Caco-2 (cell line): Measurements from ENCODE around the gene ADGRL3. TPM values are rescaled to one million over a fixed set of nuclear protein-coding genes. Genes with fewer than 3 reads are reported as not detected.

Source experiments
- BruUV-seq: library from RNA; stranded (reverse); fragments of 400-500 nt; replicated peaks from 2 replicates; lab custom pipeline; 2021; lab: Mats Ljungman, UMichigan
- CTCF ChIA-PET: fragments of 300-600 bp; sonication (Branson Sonifier 250); formaldehyde crosslinking; loops from one replicate; lab custom pipeline; 2022; ENCODE audit warnings: antibody characterized with exemption; lab: Charles Lee
- POLR2A ChIA-PET: fragments of 300-600 bp; sonication (Branson Sonifier 250); formaldehyde crosslinking; loops from one replicate; lab custom pipeline; 2022; ENCODE audit warnings: antibody characterized with exemption; lab: Charles Lee
- DNase-seq, 2 experiments: peaks; one replicate each; pipeline versions ENCODE4 v3.0.0 to v3.0.0-alpha.2; 2020 to 2022
- H3K27me3 ChIP-seq: replicated peaks from 2 replicates; pipeline ENCODE4 v1.6.0; 2011; ENCODE audit warnings: low read length; ENCODE audit not compliant: control insufficient read depth, insufficient read depth
- H3K36me3 ChIP-seq: 2 replicates; pipeline ENCODE4 v1.5.1; 2011; ENCODE audit warnings: low read length; ENCODE audit not compliant: control insufficient read depth, insufficient read depth
- H3K4me1 ChIP-seq: fragments of 250-450 bp; sonication (Bioruptor Pico); 2 replicates; pipeline ENCODE4 v1.5.1; 2020; ENCODE audit warnings: mild to moderate bottlenecking
- H3K4me3 ChIP-seq: 2 replicates; pipeline ENCODE4 v1.5.1; 2011; ENCODE audit warnings: low read depth, mild to moderate bottlenecking, control low read depth, low read length
- H3K9me3 ChIP-seq: fragments of 250-450 bp; sonication (Bioruptor Pico); 2 replicates; pipeline ENCODE4 v1.5.1; 2020; ENCODE audit warnings: mild to moderate bottlenecking, moderate library complexity
- H3K27ac Mint-ChIP-seq: one replicate; pipeline ENCODE4 v1.8.0; 2022; ENCODE audit warnings: mixed read lengths; ENCODE audit not compliant: unreplicated experiment
- H3K27me3 Mint-ChIP-seq: one replicate; pipeline ENCODE4 v1.8.0; 2022; ENCODE audit warnings: mixed read lengths; ENCODE audit not compliant: insufficient read depth, unreplicated experiment
- H3K36me3 Mint-ChIP-seq: one replicate; pipeline ENCODE4 v1.8.0; 2022; ENCODE audit warnings: mild to moderate bottlenecking, mixed read lengths; ENCODE audit not compliant: insufficient read depth, unreplicated experiment
- H3K4me1 Mint-ChIP-seq: one replicate; pipeline ENCODE4 v1.8.0; 2022; ENCODE audit warnings: low read depth, mixed read lengths; ENCODE audit not compliant: unreplicated experiment
- H3K4me3 Mint-ChIP-seq: one replicate; pipeline ENCODE4 v1.8.0; 2022; ENCODE audit warnings: mild to moderate bottlenecking, moderate library complexity, mixed read lengths; ENCODE audit not compliant: unreplicated experiment
- H3K9me3 Mint-ChIP-seq: one replicate; pipeline ENCODE4 v1.8.0; 2022; ENCODE audit warnings: mixed read lengths; ENCODE audit not compliant: unreplicated experiment
- intact Hi-C: fragments of 100-400 bp; cut with micrococcal nuclease; formaldehyde crosslinking; loops from one replicate; pipeline ENCODE4 v1.10.0; 2022; ENCODE audit not compliant: unreplicated experiment
- total RNA-seq: library from RNA; stranded (reverse); gene quantifications from 2 replicates; pipeline ENCODE4 v1.2.3, GENCODE V29; 2022
- TF ChIP-seq, protein P1 (sequence below), 2 experiments: fragments of 200-600 bp in 1 of 2; IDR thresholded peaks; 1 replicate in 1 of 2; 2 replicates in 1 of 2; pipeline versions ENCODE4 v1.5.1 to v1.8.0; 2011 to 2022; ENCODE audit warnings: antibody characterized with exemption in 1 of 2, control low read depth in 1 of 2, inconsistent platforms in 1 of 2, low read depth in 1 of 2, low read length in 1 of 2, mild to moderate bottlenecking in 1 of 2, moderate library complexity in 1 of 2; ENCODE audit not compliant: insufficient read depth in 1 of 2, severe bottlenecking in 1 of 2, unreplicated experiment in 1 of 2

The ADGRL3 gene
- total RNA-seq, 1 experiment from 2014 or later = 1.5 TPM

DNA sequence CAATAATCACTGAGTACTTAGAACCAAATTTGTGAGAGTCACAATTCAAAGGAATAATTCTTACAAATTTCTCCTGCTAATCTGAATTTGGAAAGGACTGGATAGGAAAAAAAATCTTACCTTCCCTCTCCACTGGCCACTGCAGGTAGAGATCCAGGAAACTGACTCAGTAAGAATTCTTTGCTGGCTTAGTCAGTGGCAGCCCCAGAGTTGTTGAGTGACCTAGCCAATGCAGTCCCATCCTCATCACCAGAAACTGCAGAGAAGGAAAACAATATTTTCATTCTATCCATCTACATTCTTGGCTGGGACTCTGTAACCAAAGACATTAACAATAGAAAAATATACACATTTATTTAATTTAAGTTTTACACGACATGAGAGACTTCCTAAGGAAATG lies 572.0 kb downstream of the ADGRL3 start:
- DNase-seq = no peak
- Mint-ChIP-seq H3K4me3 (no peak overlapping the region), H3K4me1 (peaks cover 7% of the 10 kb centered on the region), H3K27ac (no peak overlapping the region), H3K27me3 (no peaks in the 10 kb centered on the region), H3K36me3 (no peaks in the 10 kb centered on the region), H3K9me3 (no peaks in the 10 kb centered on the region)
- POLR2A ChIA-PET = no interaction called here
- Histone ChIP-seq H3K4me3 (no peak overlapping the region), H3K9me3 (no peaks in the 10 kb centered on the region), H3K36me3 (no peaks in the 10 kb centered on the region), H3K4me1 (peaks cover 7% of the 10 kb centered on the region; the same call in 1 of the 2 replicates), H3K27me3 (no peaks in the 10 kb centered on the region)
- intact Hi-C loops = no loop called here
- TF ChIP-seq, protein P1, sequence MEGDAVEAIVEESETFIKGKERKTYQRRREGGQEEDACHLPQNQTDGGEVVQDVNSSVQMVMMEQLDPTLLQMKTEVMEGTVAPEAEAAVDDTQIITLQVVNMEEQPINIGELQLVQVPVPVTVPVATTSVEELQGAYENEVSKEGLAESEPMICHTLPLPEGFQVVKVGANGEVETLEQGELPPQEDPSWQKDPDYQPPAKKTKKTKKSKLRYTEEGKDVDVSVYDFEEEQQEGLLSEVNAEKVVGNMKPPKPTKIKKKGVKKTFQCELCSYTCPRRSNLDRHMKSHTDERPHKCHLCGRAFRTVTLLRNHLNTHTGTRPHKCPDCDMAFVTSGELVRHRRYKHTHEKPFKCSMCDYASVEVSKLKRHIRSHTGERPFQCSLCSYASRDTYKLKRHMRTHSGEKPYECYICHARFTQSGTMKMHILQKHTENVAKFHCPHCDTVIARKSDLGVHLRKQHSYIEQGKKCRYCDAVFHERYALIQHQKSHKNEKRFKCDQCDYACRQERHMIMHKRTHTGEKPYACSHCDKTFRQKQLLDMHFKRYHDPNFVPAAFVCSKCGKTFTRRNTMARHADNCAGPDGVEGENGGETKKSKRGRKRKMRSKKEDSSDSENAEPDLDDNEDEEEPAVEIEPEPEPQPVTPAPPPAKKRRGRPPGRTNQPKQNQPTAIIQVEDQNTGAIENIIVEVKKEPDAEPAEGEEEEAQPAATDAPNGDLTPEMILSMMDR (IDR thresholded peaks at IDR 0.05; ENCODE audit: insufficient read depth in 1 of 2, low read depth in 1 of 2, low read length in 1 of 2, severe bottlenecking in 1 of 2, unreplicated experiment in 1 of 2) = no peak
- CTCF ChIA-PET = no interaction called here
- BruUV-seq = no TSS peak

DNA sequence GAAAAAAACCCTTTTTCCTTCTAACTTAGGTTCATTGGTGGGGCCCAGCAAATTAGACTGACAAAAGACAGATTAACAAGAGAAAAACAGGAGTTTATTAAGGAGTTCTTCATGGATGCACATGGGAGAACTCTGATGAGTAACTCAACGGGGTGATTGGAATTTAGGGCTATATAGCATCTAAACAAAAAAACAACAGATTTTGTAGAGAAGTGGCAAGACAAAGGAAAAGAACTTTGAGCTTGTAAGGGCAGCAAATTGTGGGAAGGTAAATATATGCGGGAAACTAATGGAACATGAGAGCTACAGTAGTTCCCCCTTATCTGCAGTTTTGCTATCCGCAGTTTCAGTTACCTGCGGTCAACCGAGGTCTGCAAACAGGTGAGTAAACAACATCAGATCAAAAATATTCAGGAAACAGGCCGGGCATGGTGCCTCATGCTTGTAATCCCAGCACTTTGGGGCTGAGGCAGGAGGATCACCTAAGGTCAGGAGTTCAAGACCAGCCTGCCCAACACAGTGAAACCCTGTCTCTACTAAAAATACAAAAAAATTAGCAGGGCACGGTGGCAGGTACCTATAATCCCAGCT lies 573.6 kb downstream of the ADGRL3 start:
- Mint-ChIP-seq H3K4me1 (peaks cover 7% of the 10 kb centered on the region), H3K9me3 (no peaks in the 10 kb centered on the region), H3K27me3 (no peaks in the 10 kb centered on the region), H3K4me3 (no peak overlapping the region), H3K27ac (no peak overlapping the region), H3K36me3 (no peaks in the 10 kb centered on the region)
- ChIA-PET CTCF (no interaction called here), POLR2A (no interaction called here)
- DNase-seq = peak; percentile 15 to 53
- no TSS peak for BruUV-seq
- TF ChIP-seq, protein P1 (IDR thresholded peaks at IDR 0.05; ENCODE audit: insufficient read depth in 1 of 2, low read depth in 1 of 2, low read length in 1 of 2, severe bottlenecking in 1 of 2, unreplicated experiment in 1 of 2) = no peak
- Histone ChIP-seq H3K9me3 (no peaks in the 10 kb centered on the region), H3K4me3 (no peak overlapping the region), H3K27me3 (no peaks in the 10 kb centered on the region), H3K4me1 (peaks cover 7% of the 10 kb centered on the region; the same call in 1 of the 2 replicates), H3K36me3 (no peaks in the 10 kb centered on the region)
- intact Hi-C loops = no loop called here

DNA sequence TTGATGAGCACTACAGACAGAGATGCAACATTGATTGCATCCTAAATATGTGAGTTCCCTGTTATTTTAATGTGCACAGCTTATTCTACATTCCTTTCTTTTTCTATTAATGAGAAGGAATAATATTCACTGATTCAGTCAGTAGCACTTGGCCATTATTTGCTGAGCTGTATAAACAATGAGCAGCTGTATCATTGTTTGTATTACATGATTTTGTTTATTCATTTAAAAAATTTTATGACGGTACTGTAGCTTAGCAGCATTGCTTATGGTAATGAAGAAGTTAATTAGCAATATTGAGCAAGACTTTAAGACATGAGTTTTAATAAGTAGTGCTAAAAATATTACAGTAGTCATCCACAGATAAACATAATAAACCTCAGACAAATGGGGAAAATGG lies 582.0 kb downstream of the ADGRL3 start:
- Mint-ChIP-seq H3K27me3 (peaks cover 3% of the 10 kb centered on the region), H3K9me3 (no peaks in the 10 kb centered on the region), H3K36me3 (no peaks in the 10 kb centered on the region), H3K4me3 (no peak overlapping the region), H3K4me1 (no peaks in the 10 kb centered on the region), H3K27ac (no peak overlapping the region)
- intact Hi-C loops = no loop called here
- POLR2A ChIA-PET = no interaction called here
- Histone ChIP-seq H3K9me3 (no peaks in the 10 kb centered on the region), H3K4me3 (no peak overlapping the region), H3K27me3 (no peaks in the 10 kb centered on the region), H3K36me3 (no peaks in the 10 kb centered on the region), H3K4me1 (no peaks in the 10 kb centered on the region)
- CTCF ChIA-PET = no interaction called here
- BruUV-seq = no TSS peak
- TF ChIP-seq, protein P1 (IDR thresholded peaks at IDR 0.05; ENCODE audit: insufficient read depth in 1 of 2, low read depth in 1 of 2, low read length in 1 of 2, severe bottlenecking in 1 of 2, unreplicated experiment in 1 of 2) = no peak
- no peak for DNase-seq
